Measurements from ENCODE around the gene GGT6.

GGT6 gene

GRCh38 chr17:4538236-4539002 lies 22.0 kb downstream of the GGT6 start:
- POLR2A ChIA-PET (ENCODE audit: low non-redundant PET) = no interaction called here
- peak overlapping the region; percentile 71 for H3K27ac ChIP-seq
- DNase-seq (ENCODE audit: low spot score) = no peak
- TF ChIP-seq, protein P1, sequence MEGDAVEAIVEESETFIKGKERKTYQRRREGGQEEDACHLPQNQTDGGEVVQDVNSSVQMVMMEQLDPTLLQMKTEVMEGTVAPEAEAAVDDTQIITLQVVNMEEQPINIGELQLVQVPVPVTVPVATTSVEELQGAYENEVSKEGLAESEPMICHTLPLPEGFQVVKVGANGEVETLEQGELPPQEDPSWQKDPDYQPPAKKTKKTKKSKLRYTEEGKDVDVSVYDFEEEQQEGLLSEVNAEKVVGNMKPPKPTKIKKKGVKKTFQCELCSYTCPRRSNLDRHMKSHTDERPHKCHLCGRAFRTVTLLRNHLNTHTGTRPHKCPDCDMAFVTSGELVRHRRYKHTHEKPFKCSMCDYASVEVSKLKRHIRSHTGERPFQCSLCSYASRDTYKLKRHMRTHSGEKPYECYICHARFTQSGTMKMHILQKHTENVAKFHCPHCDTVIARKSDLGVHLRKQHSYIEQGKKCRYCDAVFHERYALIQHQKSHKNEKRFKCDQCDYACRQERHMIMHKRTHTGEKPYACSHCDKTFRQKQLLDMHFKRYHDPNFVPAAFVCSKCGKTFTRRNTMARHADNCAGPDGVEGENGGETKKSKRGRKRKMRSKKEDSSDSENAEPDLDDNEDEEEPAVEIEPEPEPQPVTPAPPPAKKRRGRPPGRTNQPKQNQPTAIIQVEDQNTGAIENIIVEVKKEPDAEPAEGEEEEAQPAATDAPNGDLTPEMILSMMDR (conservative IDR thresholded peaks at IDR 0.05; ENCODE audit: low read depth) = no peak
- CTCF ChIA-PET = interaction anchor here (1.1 to 1.5 kb wide), 2 partner anchors 28 to 86 kb away, joined by 4 to 6 read pairs; no protein-coding TSS in a partner anchor

- ChIA-PET CTCF (interaction anchor here (0.8 to 1.5 kb wide), 3 partner anchors 29 to 85 kb away, joined by 3 to 6 read pairs (median 4); no protein-coding TSS in a partner anchor), POLR2A (ENCODE audit: low non-redundant PET) (no interaction called here)
- peak overlapping the region; percentile 71 for H3K27ac ChIP-seq
- DNase-seq (ENCODE audit: low spot score) = no peak
- TF ChIP-seq, protein P1 (conservative IDR thresholded peaks at IDR 0.05; ENCODE audit: low read depth) = no peak
Measured at GRCh38 chr17:4537451-4538235, 22.7 kb downstream of the GGT6 start.

DNA sequence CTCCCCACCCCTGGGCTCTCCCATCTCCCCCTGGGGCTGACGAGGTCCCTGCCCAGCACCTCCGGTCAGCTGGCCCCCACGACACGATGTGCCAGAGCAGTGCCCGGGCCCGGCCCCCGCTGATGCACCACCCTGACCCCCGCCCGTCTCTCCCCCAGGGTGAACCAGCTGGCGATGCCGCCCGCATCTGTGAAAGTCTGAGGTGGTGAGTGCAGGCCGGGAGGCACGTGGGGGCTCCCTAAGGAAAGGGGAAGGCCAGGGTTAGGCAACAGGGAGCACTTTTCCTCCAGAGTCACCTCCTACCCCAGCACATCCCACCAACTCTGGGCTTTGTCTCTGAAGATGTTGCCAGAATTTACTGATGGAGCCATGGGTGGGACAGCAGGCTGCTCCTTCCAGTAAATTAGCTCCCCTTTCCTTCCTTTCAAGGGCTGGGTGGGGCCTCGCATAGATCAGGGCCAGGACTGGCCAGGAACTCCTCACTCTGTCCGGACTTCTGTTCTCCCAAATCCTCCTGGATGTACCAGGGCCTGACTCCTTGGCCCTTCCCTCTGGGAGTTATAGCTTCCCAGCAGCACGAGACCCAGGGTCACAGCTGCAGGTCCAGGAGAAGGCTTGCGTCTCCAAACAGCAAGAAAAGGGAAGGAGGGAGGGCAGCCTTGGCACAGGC lies 23.5 kb downstream of the GGT6 start:
- H3K27ac ChIP-seq = peak overlapping the region; percentile 71
- TF ChIP-seq, protein P1 (conservative IDR thresholded peaks at IDR 0.05; ENCODE audit: low read depth) = no peak
- DNase-seq (ENCODE audit: low spot score) = no peak
- CTCF ChIA-PET = interaction anchor here (0.8 kb wide), 1 partner anchor 37 kb away, joined by 3 read pairs; no protein-coding TSS in a partner anchor
- POLR2A ChIA-PET (ENCODE audit: low non-redundant PET) = interaction anchor here (1.1 kb wide), 1 partner anchor 119 kb away, joined by 3 read pairs; no protein-coding TSS in a partner anchor

DNA sequence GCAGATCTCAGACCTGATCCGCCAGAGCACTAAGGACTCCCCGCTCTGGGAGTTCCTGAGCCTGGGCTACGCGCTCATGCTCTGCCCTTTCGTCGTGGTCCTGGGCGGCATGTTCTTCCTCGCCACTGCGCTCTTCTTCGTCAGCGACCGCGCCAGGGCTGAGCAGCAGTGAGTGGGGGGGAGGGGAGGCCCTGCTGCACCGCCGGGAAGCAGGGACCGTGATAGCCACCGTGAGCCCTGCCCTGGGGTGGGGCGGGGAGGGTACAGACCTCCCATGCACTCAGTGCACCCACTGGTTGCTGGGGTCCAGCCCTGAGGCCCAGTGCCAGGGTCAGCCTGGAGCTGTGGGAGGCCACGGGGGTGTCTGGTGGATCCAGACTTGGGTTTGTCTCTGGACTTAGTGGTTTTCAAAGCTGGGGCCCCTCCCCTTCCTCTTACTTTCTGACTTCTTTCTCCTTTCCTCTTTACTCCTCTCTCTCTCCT lies 24.1 kb downstream of the GGT6 start:
- CTCF ChIA-PET = no interaction called here
- H3K27ac ChIP-seq = peak overlapping the region; percentile 71
- no peak for DNase-seq (ENCODE audit: low spot score)
- POLR2A ChIA-PET (ENCODE audit: low non-redundant PET) = interaction anchor here (1.1 kb wide), 1 partner anchor 118 kb away, joined by 3 read pairs; no protein-coding TSS in a partner anchor
- TF ChIP-seq, protein P1 (conservative IDR thresholded peaks at IDR 0.05; ENCODE audit: low read depth) = no peak

GRCh38 chr17:4535667-4536258 lies 24.6 kb downstream of the GGT6 start:
- peak overlapping the region; percentile 71 for H3K27ac ChIP-seq
- ChIA-PET CTCF (interaction anchor here (0.5 kb wide), 1 partner anchor 50 kb away, joined by 3 read pairs; no protein-coding TSS in a partner anchor), POLR2A (ENCODE audit: low non-redundant PET) (interaction anchor here (1.1 kb wide), 1 partner anchor 118 kb away, joined by 3 read pairs; no protein-coding TSS in a partner anchor)
- no peak for DNase-seq (ENCODE audit: low spot score)
- TF ChIP-seq, protein P1 (conservative IDR thresholded peaks at IDR 0.05; ENCODE audit: low read depth) = no peak

All from RWPE1 (cell line).